GM18870 (cell line): ENCODE measurements around the gene TMEM54.
"Not testable (repeated sequence)": the region's sequence is repeated elsewhere in the genome, so short reads cannot be mapped to it uniquely, and the experiment has no call there.

Experiments used
- ATAC-seq: cut with Tn5 transposase; IDR thresholded peaks from one replicate; pipeline ENCODE4 v1.9.1; 2021; ENCODE audit warnings: moderate library complexity; ENCODE audit not compliant: unreplicated experiment

Gene TMEM54

GRCh38 chr1:32919811-32920733 is 18.9 kb upstream of the TMEM54 start:
- no peak for ATAC-seq

GRCh38 chr1:32918179-32918578 is 17.0 kb upstream of the TMEM54 start:
- ATAC-seq = no peak

DNA sequence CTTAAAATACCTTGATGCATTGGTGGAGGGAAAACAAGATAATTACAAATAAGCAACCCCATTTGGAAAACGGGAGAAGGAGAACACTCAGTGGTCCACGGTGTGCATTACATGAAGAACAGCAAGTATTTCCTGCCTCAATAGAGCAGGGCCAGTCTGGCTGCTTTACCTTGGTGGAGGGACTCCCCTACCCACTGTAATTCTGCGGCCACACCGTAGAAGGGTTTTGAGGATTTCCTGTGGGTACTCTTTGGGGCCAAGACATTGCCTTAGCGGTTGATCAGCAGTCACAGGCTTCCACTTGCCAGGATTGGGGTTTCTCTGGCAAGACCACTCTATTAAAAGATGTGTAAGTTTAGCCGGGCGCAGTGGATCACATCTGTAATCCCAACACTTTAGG is 16.3 kb upstream of the TMEM54 start:
- ATAC-seq = no peak

- no peak for ATAC-seq
Observed at GRCh38 chr1:32915766-32916706, 14.8 kb upstream of the TMEM54 start.

DNA sequence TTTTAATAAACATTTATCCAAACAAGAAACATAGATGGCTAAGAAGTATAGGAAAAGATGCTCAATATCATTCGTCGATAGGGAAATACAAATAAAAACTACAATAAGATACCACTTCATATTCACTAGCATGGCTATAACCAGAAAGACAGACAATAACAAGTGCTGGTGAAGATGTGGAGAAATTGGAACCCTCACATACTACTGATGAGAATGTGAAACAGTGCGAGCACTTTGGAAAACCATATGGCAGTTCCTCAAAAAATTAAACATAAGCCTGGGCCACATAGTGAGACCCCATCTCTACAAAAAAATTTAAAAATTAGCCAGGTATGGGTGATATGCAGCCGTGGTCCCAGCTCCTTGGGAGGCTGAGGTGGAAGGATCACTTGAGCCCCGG is 9.1 kb upstream of the TMEM54 start:
- ATAC-seq = no peak

- ATAC-seq = no peak
Observed at GRCh38 chr1:32907435-32907834, 6.2 kb upstream of the TMEM54 start.

GRCh38 chr1:32906654-32907053 is 5.5 kb upstream of the TMEM54 start:
- ATAC-seq = no peak

DNA sequence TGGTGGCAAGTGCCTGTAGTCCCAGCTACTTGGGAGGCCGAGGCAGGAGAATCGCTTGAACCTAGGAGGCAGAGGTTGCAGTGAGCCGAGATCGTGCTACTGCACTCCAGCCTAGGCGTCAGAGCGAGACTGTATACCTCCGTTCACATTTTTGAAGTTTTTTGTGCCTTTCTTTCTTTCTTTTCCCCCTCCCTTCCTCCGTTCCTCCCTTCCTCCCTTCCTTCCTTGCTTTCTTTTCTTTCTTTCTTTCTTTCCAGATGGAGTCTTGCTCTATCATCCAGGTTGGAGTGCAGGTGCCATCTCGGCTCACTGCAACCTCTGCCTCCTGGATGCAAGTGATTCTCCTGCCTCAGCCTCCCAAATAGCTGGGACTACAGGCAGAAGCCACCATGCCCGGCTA is 4.4 kb upstream of the TMEM54 start:
- ATAC-seq = not testable (repeated sequence)

DNA sequence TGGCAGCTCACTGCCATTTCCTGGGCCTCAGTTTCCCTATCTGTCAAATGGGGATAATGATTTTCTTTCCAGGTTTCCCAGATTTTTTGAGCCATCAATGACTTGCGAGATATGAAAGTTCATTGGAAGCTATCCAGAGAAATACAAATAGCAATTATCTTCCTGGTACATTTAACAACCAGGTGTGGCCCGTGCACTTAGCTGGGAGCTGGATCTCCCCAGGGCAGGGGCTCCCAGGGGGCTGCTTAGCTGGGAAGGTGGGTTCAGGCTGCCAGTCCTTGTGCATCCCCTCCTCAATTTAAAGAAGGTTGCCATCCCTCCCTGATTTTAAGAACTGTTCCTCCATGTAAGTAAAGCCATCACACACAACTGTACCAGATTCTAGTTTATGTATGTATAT is 3.6 kb upstream of the TMEM54 start:
- ATAC-seq = no peak

GRCh38 chr1:32903991-32904785 is 3.0 kb upstream of the TMEM54 start:
- ATAC-seq = no peak

DNA sequence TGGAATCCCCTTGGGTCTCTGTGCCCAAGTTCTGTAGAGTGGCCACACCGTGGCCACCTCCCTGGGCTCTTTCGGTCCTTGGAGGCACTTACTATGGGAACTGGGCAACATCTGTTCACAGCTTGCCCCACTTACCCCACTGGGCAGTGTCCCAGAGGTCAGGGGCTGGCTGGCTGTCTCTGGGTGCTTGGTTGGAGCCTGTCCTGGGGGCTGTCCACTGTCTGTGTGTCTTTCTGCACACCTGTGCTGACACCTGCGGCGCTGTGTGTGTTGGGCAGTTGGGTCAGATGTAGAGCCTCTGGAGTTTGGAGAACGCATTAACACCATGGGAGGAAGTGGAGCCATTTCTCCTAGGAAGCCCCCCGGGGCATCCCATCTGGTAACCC is 1.3 kb upstream of the TMEM54 start:
- ATAC-seq = no peak

DNA sequence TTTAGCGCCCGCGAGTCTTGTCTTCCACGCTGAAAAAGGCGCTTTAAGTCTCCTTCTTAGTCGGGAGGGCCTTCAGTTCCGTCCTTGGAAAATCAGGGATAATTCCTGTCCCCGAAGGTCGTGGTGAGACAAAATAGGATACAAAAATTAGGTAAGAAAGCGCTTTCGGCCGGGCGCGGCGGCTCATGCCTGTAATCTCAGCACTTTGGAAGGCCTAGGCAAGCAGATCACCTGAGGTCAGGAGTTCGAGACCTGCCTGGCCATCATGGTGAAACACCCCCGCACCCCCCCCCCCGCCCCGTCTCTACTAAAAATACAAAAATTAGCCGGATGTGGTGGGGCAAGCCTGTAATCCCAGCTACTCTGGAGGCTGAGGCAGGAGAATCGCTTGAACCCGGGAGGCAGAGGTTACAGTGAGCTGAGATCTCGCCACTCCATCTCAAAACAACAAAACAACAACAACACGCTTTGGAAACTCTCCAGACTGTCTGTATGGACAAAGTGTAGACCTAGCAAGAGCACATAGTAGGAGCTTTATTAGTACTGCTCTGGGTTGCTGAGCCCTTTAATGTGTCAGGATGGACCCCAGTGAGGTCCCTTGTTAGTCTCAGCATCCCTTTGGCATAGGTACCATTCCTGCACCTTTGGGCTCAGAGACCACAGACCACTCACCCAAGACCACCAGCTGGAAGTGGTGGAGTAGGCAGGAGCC is 790 bp upstream of the TMEM54 start:
- ATAC-seq = no peak

DNA sequence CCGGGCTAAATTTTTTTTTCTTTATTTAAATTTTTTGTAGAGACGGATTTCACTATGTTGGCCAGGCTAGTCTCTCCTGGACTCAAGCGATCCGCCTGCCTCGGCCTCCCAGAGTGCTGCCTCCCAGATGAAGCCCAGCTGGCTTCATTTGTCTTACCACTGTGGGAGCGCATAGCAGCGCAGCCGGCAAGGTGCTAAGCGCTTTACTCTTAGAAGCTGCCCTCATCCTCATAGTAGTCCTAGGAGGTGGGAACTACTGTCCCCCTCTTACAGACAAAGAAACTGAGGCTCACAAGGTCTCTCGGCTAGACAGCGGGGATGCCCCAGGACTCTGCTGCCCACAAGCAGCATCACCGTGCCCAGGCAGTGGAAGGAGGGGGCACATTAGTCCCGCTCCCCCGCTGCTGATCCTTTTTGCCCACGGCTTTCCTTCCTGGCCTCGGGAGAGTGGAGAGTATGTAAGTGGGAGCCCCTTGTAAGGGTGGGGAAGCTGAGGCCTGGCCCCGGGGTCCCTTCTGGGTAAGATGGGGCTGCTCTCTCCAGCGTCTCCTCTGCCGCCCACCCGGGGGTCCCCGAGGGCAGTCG is 726 bp downstream of the TMEM54 start:
- ATAC-seq = no peak

DNA sequence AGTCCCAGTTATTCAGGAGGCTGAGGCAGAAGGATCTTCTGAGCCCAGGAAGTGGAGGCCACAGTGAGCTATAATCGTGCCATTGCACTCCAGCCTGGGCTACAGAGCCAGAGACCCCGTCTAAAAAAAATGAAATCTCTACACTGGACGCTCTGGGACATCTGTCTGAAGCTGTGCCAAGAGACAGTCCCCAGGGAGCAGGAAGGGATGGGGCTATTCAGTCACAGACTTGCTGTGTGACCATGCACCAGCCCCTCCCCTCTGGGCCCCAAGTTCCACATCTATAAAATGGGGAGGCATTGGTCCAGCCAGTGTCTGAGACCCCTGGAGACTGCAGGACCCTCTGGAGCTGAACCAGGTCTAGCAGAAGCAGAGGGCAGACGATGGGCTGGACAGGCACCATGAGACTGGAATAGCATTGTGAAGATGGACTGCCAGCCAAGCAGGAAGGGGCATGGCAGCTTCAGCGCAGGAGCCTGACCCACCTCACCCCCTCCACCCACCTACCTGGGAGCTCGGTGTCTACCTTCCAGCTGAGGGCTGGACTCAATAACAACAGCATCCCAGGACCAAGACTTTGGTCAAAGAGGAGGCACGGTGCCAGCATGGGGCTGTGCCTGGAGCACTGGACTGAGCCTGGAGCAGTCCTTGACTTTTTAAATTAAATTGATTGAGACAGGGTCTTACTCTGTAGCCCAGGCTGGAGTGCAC is 1.4 kb downstream of the TMEM54 start:
- no peak for ATAC-seq

GRCh38 chr1:32898958-32899357 is 2.2 kb downstream of the TMEM54 start:
- ATAC-seq = no peak

GRCh38 chr1:32898056-32898455 is 3.1 kb downstream of the TMEM54 start:
- no peak for ATAC-seq

DNA sequence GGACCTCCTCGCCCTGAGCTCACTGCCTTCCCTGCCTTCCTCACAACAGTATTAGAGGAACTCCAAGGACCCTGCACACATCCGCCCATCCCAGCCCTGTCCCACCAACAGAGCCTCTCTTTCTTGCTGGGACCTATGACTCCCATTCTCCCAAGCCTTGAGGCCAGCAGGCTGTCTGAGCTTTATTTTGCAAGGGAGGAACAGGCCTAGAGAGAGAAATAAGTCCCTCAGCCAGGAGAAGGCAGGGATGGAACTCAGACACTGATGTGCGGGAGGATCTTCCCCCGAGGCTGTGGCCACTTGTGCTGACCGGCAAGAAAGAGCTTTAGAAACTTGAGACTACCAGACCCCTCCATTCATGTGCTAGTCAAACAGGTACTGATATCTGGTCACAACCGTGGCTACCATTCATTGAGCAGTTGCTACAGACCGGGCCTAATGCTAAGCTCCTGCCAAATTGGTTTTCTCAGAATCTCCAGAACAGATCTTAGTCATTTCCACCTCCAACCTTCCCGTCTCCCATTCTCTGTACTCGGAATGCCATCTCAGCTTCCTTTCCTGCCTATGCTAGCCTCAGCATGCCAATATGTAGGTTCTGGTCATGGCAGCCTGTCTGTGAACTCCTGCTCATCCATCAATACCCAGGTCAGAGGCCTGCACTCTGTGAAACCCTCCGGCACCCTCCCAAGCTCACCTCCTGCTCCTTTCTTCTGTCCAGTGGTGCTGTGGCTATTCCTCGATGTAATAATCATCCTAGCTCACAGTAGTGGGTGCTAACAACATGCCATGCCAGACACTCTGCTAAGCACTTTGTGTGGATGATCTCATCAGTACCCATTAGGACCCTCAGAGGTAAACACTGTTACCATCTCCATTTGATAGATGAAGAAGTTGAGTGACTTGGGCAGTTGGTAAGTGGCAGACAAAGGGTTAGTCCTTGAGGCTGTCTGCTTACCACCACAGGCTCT is 3.8 kb downstream of the TMEM54 start:
- no peak for ATAC-seq

DNA sequence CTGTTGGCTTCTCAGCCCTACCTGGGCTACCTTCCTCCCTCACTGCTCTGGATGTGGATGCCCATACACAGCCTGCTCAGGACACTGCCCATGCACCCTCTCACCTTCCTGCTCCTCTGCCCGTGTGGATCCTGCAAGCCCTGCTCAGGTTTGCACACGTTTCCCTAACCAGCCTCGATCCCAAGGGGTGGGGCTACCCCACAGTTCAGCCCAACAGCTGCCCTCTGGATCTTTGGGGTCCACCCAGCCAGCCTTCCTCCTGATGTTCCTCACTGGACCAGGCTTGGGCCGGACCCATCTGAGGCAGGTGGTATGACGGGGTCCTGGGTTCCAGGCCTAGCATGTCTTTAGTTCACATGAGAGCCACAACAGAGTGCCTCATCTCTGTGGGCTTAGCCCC is 4.7 kb downstream of the TMEM54 start:
- ATAC-seq = no peak
